Gastroesophageal sphincter (tissue), 3 donors: ENCODE results near the gene UBR4.

Experiments used
- CTCF ChIP-seq, 4 experiments: fragments of 200-600 bp in 2 of 4; fragments of 450-650 bp in 2 of 4; sonication (generic) in 1 of 4; IDR thresholded peaks; one replicate each; pipeline ENCODE4 v1.5.1; 2017 to 2019; ENCODE audit warnings: antibody characterized with exemption in 4 of 4, mild to moderate bottlenecking in 2 of 4, moderate library complexity in 2 of 4
- POLR2A ChIP-seq, 2 donors: fragments of 450-650 bp; IDR thresholded peaks; one replicate each; pipeline ENCODE4 v1.6.1; 2017; ENCODE audit warnings: antibody characterized with exemption in 2 of 2, mild to moderate bottlenecking in 2 of 2, moderate library complexity in 1 of 2

DNA sequence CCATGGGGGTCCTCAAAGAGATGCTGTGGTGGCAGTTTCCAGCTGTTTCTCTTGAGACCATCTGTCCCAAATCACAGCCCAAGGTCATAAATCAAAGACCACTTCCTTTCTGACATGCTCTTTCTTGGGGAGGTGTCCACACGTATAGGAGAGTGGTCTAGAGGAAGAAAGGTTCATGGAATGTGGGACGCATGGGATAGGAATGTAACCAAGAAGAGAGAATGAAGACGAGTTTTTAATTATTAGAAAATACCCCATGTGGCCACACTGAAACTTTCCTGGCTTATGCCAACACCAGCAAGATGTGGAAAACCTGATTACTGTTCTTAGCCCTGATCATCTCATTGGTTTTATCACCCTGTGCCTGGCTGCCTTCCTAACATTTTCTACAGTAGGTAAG is 129.3 kb downstream of the UBR4 start:
- TF ChIP-seq CTCF (IDR thresholded peaks at IDR 0.05): no peak
- no peak for TF ChIP-seq POLR2A (IDR thresholded peaks at IDR 0.05)
